ENCODE data around the gene CWC27. TPM values are rescaled to one million over a fixed set of nuclear protein-coding genes. Genes with fewer than 3 reads are reported as not detected.
A peak's percentile ranks its signal among the peaks of the same experiment; 100 is the strongest.

Gene CWC27
- total RNA-seq, 4 donors from 2014 or later: 13.0 to 22.9 (median 19.9) TPM

DNA sequence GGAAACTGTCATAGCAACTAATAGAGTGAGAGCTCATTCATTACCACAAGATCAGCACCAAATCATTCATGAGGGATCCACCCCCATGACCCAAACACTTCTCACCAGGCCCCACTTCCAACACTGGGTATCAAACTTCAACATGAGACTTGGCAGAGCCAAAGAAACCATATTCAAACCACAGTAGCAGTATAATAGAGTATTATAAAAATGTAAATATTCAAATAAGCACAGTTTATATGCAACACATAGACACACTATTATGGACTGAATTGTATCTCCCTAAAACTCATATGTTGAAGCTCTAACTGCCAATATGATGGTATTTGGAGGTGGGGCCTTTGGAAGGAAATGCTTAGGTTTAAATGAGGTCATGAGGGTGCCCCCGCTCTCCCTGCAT lies 240.5 kb downstream of the CWC27 start:
- H3K9me3 ChIP-seq: no peaks in the 10 kb centered on the region
- H3K36me3 ChIP-seq: no peaks in the 10 kb centered on the region
- 0 to 73% methylated on average over 1 of the region's 1 CpG for WGBS, 2 donors (ENCODE audit: low coverage in 1 of 2)
- no peak for TF ChIP-seq POLR2A (IDR thresholded peaks at IDR 0.05)
- no peak for TF ChIP-seq EP300 (IDR thresholded peaks at IDR 0.05)
- no peak for TF ChIP-seq POLR2AphosphoS5 (IDR thresholded peaks at IDR 0.05)
- TF ChIP-seq, protein P1, sequence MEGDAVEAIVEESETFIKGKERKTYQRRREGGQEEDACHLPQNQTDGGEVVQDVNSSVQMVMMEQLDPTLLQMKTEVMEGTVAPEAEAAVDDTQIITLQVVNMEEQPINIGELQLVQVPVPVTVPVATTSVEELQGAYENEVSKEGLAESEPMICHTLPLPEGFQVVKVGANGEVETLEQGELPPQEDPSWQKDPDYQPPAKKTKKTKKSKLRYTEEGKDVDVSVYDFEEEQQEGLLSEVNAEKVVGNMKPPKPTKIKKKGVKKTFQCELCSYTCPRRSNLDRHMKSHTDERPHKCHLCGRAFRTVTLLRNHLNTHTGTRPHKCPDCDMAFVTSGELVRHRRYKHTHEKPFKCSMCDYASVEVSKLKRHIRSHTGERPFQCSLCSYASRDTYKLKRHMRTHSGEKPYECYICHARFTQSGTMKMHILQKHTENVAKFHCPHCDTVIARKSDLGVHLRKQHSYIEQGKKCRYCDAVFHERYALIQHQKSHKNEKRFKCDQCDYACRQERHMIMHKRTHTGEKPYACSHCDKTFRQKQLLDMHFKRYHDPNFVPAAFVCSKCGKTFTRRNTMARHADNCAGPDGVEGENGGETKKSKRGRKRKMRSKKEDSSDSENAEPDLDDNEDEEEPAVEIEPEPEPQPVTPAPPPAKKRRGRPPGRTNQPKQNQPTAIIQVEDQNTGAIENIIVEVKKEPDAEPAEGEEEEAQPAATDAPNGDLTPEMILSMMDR (IDR thresholded peaks at IDR 0.05): no peak
- peaks cover 8 to 63% (median 15%) of the 10 kb centered on the region in 3 donors for H3K4me1 ChIP-seq
- H3K27ac ChIP-seq: peak overlapping the region; percentile 7 to 67 (median 43)
- H3K27me3 ChIP-seq: no peaks in the 10 kb centered on the region
- H3K4me3 ChIP-seq: no peak overlapping the region
- no peak for ATAC-seq

DNA sequence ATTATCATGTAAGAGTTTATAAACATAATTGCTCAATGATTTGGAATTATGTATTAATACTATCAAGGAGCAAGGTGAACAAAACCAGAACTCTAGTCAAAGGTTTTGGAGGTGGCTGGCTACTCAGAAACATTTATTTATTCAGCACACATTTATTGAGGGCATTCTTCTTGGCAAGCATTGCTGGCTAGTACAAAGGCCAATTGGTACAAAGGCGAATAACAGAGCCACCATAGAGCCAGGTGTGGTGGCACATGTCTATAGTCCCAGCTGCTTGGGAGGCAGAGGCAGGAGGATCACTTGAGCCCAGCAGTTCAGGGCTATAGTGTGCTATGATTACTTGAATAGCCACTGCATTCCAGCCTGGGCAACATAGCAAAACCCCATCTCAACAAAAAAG lies 242.1 kb downstream of the CWC27 start:
- H3K27ac ChIP-seq: peak overlapping the region in 3 of 4 donors; percentile 6 to 74 (median 67)
- no peak for ATAC-seq
- no peaks in the 10 kb centered on the region for H3K36me3 ChIP-seq
- H3K27me3 ChIP-seq: no peaks in the 10 kb centered on the region
- peaks cover 16 to 72% (median 25%) of the 10 kb centered on the region in 3 donors for H3K4me1 ChIP-seq
- WGBS, 2 donors (ENCODE audit: low coverage in 1 of 2): 100% methylated on average over 1 of the region's 1 CpG
- TF ChIP-seq, protein P1 (IDR thresholded peaks at IDR 0.05): no peak
- no peak for TF ChIP-seq POLR2A (IDR thresholded peaks at IDR 0.05)
- no peak for TF ChIP-seq EP300 (IDR thresholded peaks at IDR 0.05)
- no peak for TF ChIP-seq POLR2AphosphoS5 (IDR thresholded peaks at IDR 0.05)
- H3K9me3 ChIP-seq: no peaks in the 10 kb centered on the region
- H3K4me3 ChIP-seq: no peak overlapping the region

DNA sequence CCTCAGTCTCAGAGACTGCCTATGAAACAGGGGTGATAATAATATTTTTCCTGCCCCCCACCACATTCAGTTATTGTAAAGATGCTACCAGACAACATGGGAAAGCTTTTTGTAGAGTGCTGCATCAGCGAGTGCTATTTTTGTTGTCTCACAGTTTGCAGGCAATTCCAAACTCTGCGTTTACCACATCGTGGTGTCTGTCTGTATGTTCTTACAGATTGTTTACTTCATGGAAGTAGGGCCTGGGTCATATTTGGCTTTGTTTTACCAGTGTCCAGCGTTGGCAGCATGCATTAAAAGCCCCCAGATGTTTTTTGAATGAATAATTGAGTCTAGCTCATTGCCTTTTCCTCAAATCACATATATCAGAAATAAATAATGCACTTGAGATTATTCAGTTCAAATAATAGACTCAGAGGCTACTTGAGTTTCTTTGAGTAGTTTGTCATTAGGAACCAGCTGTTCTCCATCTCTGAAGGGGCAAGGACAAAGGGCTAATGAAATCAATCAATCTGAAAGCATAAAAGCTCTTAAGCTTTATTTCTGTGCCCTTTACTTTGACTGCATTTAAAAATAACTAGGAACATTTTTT lies 243.7 kb downstream of the CWC27 start:
- no peak for ATAC-seq
- H3K4me1 ChIP-seq: peaks cover 18 to 73% (median 23%) of the 10 kb centered on the region in 3 donors

DNA sequence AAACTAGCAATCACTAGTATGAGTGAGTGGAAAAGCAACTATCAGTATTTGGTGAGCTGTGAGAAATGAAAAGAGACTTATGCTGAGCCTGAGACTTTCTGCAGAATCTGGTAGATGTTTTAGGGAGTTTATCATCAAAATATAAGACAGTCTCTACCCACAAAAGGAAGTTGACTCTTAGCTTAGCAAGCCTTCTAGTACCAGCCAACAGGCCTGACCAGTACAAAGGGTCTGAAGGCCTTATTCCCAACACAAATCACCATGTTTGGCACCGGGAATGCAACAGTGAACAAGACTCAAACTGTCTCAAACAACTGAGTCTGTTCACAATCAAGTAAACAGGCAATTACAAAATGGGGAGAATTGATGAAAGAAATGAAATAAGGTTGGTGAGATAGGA lies 244.4 kb downstream of the CWC27 start:
- 50 to 54% methylated on average over 1 of the region's 1 CpG for WGBS, 2 donors (ENCODE audit: low coverage in 1 of 2)
- no peak for ATAC-seq
- peak overlapping the region; percentile 3 to 67 (median 48) for H3K27ac ChIP-seq
- no peaks in the 10 kb centered on the region for H3K27me3 ChIP-seq
- no peaks in the 10 kb centered on the region for H3K9me3 ChIP-seq
- TF ChIP-seq, protein P1 (IDR thresholded peaks at IDR 0.05): no peak
- no peak for TF ChIP-seq EP300 (IDR thresholded peaks at IDR 0.05)
- H3K4me3 ChIP-seq: no peak overlapping the region
- H3K4me1 ChIP-seq: peaks cover 22 to 79% (median 23%) of the 10 kb centered on the region in 3 donors
- no peaks in the 10 kb centered on the region for H3K36me3 ChIP-seq

More for the DNA sequence above, 243.7 kb downstream of the CWC27 start:
- 11 to 21% methylated on average over 4 of the region's 4 CpGs for WGBS, 2 donors (ENCODE audit: low coverage in 1 of 2)
- Histone ChIP-seq H3K4me3 (no peak overlapping the region), H3K9me3 (no peaks in the 10 kb centered on the region), H3K27ac (peak overlapping the region; percentile 32 to 67 (median 48)), H3K36me3 (no peaks in the 10 kb centered on the region), H3K27me3 (no peaks in the 10 kb centered on the region)
- TF ChIP-seq, protein P1 (IDR thresholded peaks at IDR 0.05): no peak
- TF ChIP-seq POLR2A (IDR thresholded peaks at IDR 0.05) (no peak), POLR2AphosphoS5 (IDR thresholded peaks at IDR 0.05) (peak; percentile 81), EP300 (IDR thresholded peaks at IDR 0.05) (no peak)

DNA sequence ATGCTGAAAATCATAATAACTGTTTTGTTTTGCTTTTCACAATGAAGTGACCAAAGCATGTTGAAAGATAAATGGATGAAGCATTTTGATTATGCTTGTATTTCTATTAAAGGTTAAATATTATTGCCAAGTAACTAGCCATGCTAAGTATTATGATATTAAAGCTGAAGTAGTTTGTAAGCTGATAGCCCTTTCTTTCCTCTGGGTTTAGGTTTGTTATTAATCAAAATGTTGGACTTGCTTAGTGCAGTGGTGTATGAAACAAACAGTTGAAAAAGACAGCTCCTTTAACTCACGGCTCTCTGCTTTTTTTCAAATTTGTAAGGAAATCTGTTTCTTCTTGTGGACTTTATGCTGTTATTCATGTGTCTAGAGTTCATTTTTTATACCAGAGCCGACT lies 246.0 kb downstream of the CWC27 start:
- no peaks in the 10 kb centered on the region for H3K9me3 ChIP-seq
- no peaks in the 10 kb centered on the region for H3K36me3 ChIP-seq
- peak overlapping the region in 3 of 4 donors; percentile 23 to 50 (median 50) for H3K27ac ChIP-seq
- H3K4me1 ChIP-seq: peaks cover 20 to 82% (median 22%) of the 10 kb centered on the region in 3 donors
- H3K4me3 ChIP-seq: no peak overlapping the region
- 0 to 10% methylated on average over 2 of the region's 2 CpGs for WGBS, 2 donors (ENCODE audit: low coverage in 1 of 2)
- TF ChIP-seq POLR2AphosphoS5 (IDR thresholded peaks at IDR 0.05) (no peak), POLR2A (IDR thresholded peaks at IDR 0.05) (no peak), EP300 (IDR thresholded peaks at IDR 0.05) (no peak)
- TF ChIP-seq, protein P1 (IDR thresholded peaks at IDR 0.05): no peak
- H3K27me3 ChIP-seq: no peaks in the 10 kb centered on the region
- ATAC-seq: no peak

Measured in gastroesophageal sphincter (tissue), 4 donors.